ENCODE measurements around the gene GATAD2A. TPM values are rescaled to one million over a fixed set of nuclear protein-coding genes. Genes with fewer than 3 reads are reported as not detected.

GATAD2A gene
- total and polyA plus RNA-seq, 4 donors, result 14.2 to 44.1 (median 35.0) TPM

GRCh38 chr19:19505669-19506326, 100.3 kb downstream of the GATAD2A start:
- H3K4me1 ChIP-seq (ENCODE audit: control insufficient read depth, insufficient read depth, low read length), result no peaks in the 10 kb centered on the region
- H3K27me3 ChIP-seq (ENCODE audit: control insufficient read depth, insufficient read depth, low read length), result no peaks in the 10 kb centered on the region
- peaks cover 68% of the 10 kb centered on the region for H3K36me3 ChIP-seq (ENCODE audit: control insufficient read depth, insufficient read depth, low read length)
- H3K9me3 ChIP-seq (ENCODE audit: control insufficient read depth, insufficient read depth, low read length), result no peaks in the 10 kb centered on the region
- no peak overlapping the region for H3K27ac ChIP-seq (ENCODE audit: low read depth, low read length)
- WGBS (ENCODE audit: insufficient coverage), result 90% methylated on average over 20 of the region's 27 CpGs
- DNase-seq (ENCODE audit: low read depth in 4 of 6, low spot score in 6 of 6), result no peak
- no peak overlapping the region for H3K4me3 ChIP-seq (ENCODE audit: low read depth, low read length)

- Histone ChIP-seq H3K4me1 (ENCODE audit: control insufficient read depth, insufficient read depth, low read length) (no peaks in the 10 kb centered on the region), H3K36me3 (ENCODE audit: control insufficient read depth, insufficient read depth, low read length) (peaks cover 60% of the 10 kb centered on the region), H3K27ac (ENCODE audit: low read depth, low read length) (no peak overlapping the region), H3K9me3 (ENCODE audit: control insufficient read depth, insufficient read depth, low read length) (no peaks in the 10 kb centered on the region), H3K4me3 (ENCODE audit: low read depth, low read length) (no peak overlapping the region), H3K27me3 (ENCODE audit: control insufficient read depth, insufficient read depth, low read length) (no peaks in the 10 kb centered on the region)
- no peak for DNase-seq (ENCODE audit: low read depth in 4 of 6, low spot score in 6 of 6)
- WGBS (ENCODE audit: insufficient coverage), result 89% methylated on average over 9 of the region's 12 CpGs
Observed at GRCh38 chr19:19506592-19506991, 101.1 kb downstream of the GATAD2A start.

GRCh38 chr19:19507354-19507753, 101.9 kb downstream of the GATAD2A start:
- WGBS (ENCODE audit: insufficient coverage), result 93% methylated on average over 8 of the region's 8 CpGs

GRCh38 chr19:19508217-19508616, 102.7 kb downstream of the GATAD2A start:
- Histone ChIP-seq H3K9me3 (ENCODE audit: control insufficient read depth, insufficient read depth, low read length) (no peaks in the 10 kb centered on the region), H3K4me1 (ENCODE audit: control insufficient read depth, insufficient read depth, low read length) (peaks cover 3% of the 10 kb centered on the region), H3K27me3 (ENCODE audit: control insufficient read depth, insufficient read depth, low read length) (no peaks in the 10 kb centered on the region), H3K27ac (ENCODE audit: low read depth, low read length) (no peak overlapping the region), H3K4me3 (ENCODE audit: low read depth, low read length) (no peak overlapping the region), H3K36me3 (ENCODE audit: control insufficient read depth, insufficient read depth, low read length) (peaks cover 44% of the 10 kb centered on the region)
- no peak for DNase-seq (ENCODE audit: low read depth in 4 of 6, low spot score in 6 of 6)
- 78% methylated on average over 7 of the region's 11 CpGs for WGBS (ENCODE audit: insufficient coverage)

More at GRCh38 chr19:19507354-19507753, 101.9 kb downstream of the GATAD2A start:
- Histone ChIP-seq H3K9me3 (ENCODE audit: control insufficient read depth, insufficient read depth, low read length) (no peaks in the 10 kb centered on the region), H3K36me3 (ENCODE audit: control insufficient read depth, insufficient read depth, low read length) (peaks cover 52% of the 10 kb centered on the region), H3K4me1 (ENCODE audit: control insufficient read depth, insufficient read depth, low read length) (no peaks in the 10 kb centered on the region), H3K27me3 (ENCODE audit: control insufficient read depth, insufficient read depth, low read length) (no peaks in the 10 kb centered on the region), H3K4me3 (ENCODE audit: low read depth, low read length) (no peak overlapping the region), H3K27ac (ENCODE audit: low read depth, low read length) (no peak overlapping the region)
- DNase-seq (ENCODE audit: low read depth in 4 of 6, low spot score in 6 of 6), result no peak

GRCh38 chr19:19510432-19510831, 105.0 kb downstream of the GATAD2A start:
- peaks cover 22% of the 10 kb centered on the region for H3K4me1 ChIP-seq (ENCODE audit: control insufficient read depth, insufficient read depth, low read length)

GRCh38 chr19:19513682-19514081, 108.2 kb downstream of the GATAD2A start:
- H3K4me1 ChIP-seq (ENCODE audit: control insufficient read depth, insufficient read depth, low read length), result peaks cover 42% of the 10 kb centered on the region
- DNase-seq (ENCODE audit: low read depth in 4 of 6, low spot score in 6 of 6), result no peak
- no peak overlapping the region for H3K27ac ChIP-seq (ENCODE audit: low read depth, low read length)
- peaks cover 13% of the 10 kb centered on the region for H3K36me3 ChIP-seq (ENCODE audit: control insufficient read depth, insufficient read depth, low read length)
- no peaks in the 10 kb centered on the region for H3K9me3 ChIP-seq (ENCODE audit: control insufficient read depth, insufficient read depth, low read length)
- no peaks in the 10 kb centered on the region for H3K27me3 ChIP-seq (ENCODE audit: control insufficient read depth, insufficient read depth, low read length)
- H3K4me3 ChIP-seq (ENCODE audit: low read depth, low read length), result peak overlapping the region; percentile 35
- WGBS (ENCODE audit: insufficient coverage), result 84% methylated on average over 17 of the region's 17 CpGs

More at GRCh38 chr19:19510432-19510831, 105.0 kb downstream of the GATAD2A start:
- Histone ChIP-seq H3K27ac (ENCODE audit: low read depth, low read length) (no peak overlapping the region), H3K4me3 (ENCODE audit: low read depth, low read length) (no peak overlapping the region), H3K36me3 (ENCODE audit: control insufficient read depth, insufficient read depth, low read length) (peaks cover 32% of the 10 kb centered on the region), H3K27me3 (ENCODE audit: control insufficient read depth, insufficient read depth, low read length) (no peaks in the 10 kb centered on the region), H3K9me3 (ENCODE audit: control insufficient read depth, insufficient read depth, low read length) (no peaks in the 10 kb centered on the region)
- 29% methylated on average over 6 of the region's 6 CpGs for WGBS (ENCODE audit: insufficient coverage)
- no peak for DNase-seq (ENCODE audit: low read depth in 4 of 6, low spot score in 6 of 6)

- H3K27ac ChIP-seq (ENCODE audit: low read depth, low read length), result peak overlapping the region; percentile 36
Observed at GRCh38 chr19:19514215-19514657, 108.8 kb downstream of the GATAD2A start.

GRCh38 chr19:19514881-19515641, 109.6 kb downstream of the GATAD2A start, which contains the start of gene TSSK6:
Gene TSSK6 (minus strand): TSS chr19:19515548. CDS start chr19:19515427, 121 bp downstream.
- DNase-seq (ENCODE audit: low read depth in 4 of 6, low spot score in 6 of 6), result no peak
- WGBS (ENCODE audit: insufficient coverage), result 76% methylated on average over 74 of the region's 74 CpGs
- H3K4me3 ChIP-seq (ENCODE audit: low read depth, low read length), result peak within 1 kb of the TSS; percentile 91
- H3K27ac ChIP-seq (ENCODE audit: low read depth, low read length), result peak within 1 kb of the TSS; percentile 83
- no peaks in the 10 kb centered on the region for H3K27me3 ChIP-seq (ENCODE audit: control insufficient read depth, insufficient read depth, low read length)
- no peaks in the 10 kb centered on the region for H3K9me3 ChIP-seq (ENCODE audit: control insufficient read depth, insufficient read depth, low read length)
- H3K4me1 ChIP-seq (ENCODE audit: control insufficient read depth, insufficient read depth, low read length), result peaks cover 51% of the 10 kb centered on the region
- H3K36me3 ChIP-seq (ENCODE audit: control insufficient read depth, insufficient read depth, low read length), result peaks cover 25% of the 10 kb centered on the region

More at GRCh38 chr19:19514215-19514657, 108.8 kb downstream of the GATAD2A start:
- Histone ChIP-seq H3K4me1 (ENCODE audit: control insufficient read depth, insufficient read depth, low read length) (peaks cover 45% of the 10 kb centered on the region), H3K9me3 (ENCODE audit: control insufficient read depth, insufficient read depth, low read length) (no peaks in the 10 kb centered on the region), H3K36me3 (ENCODE audit: control insufficient read depth, insufficient read depth, low read length) (peaks cover 17% of the 10 kb centered on the region), H3K4me3 (ENCODE audit: low read depth, low read length) (peak overlapping the region; percentile 35), H3K27me3 (ENCODE audit: control insufficient read depth, insufficient read depth, low read length) (no peaks in the 10 kb centered on the region)
- peak in 5 of 6 donors; percentile 51 to 97 (median 69) for DNase-seq (ENCODE audit: low read depth in 4 of 6, low spot score in 6 of 6)
- WGBS (ENCODE audit: insufficient coverage), result 7% methylated on average over 46 of the region's 46 CpGs

GRCh38 chr19:19515642-19516519, 110.4 kb downstream of the GATAD2A start, which contains the start of gene NDUFA13:
Gene NDUFA13 (plus strand): TSS chr19:19516225. CDS start chr19:19516239, 14 bp downstream.
- WGBS (ENCODE audit: insufficient coverage), result 7% methylated on average over 61 of the region's 61 CpGs
- H3K4me1 ChIP-seq (ENCODE audit: control insufficient read depth, insufficient read depth, low read length), result peaks cover 51% of the 10 kb centered on the region
- peak within 1 kb of the TSS; percentile 83 for H3K27ac ChIP-seq (ENCODE audit: low read depth, low read length)
- peak within 1 kb of the TSS; percentile 91 for H3K4me3 ChIP-seq (ENCODE audit: low read depth, low read length)
- H3K27me3 ChIP-seq (ENCODE audit: control insufficient read depth, insufficient read depth, low read length), result no peaks in the 10 kb centered on the region
- H3K36me3 ChIP-seq (ENCODE audit: control insufficient read depth, insufficient read depth, low read length), result peaks cover 28% of the 10 kb centered on the region
- peak; percentile 88 to 98 (median 92) for DNase-seq (ENCODE audit: low read depth in 4 of 6, low spot score in 6 of 6)
- no peaks in the 10 kb centered on the region for H3K9me3 ChIP-seq (ENCODE audit: control insufficient read depth, insufficient read depth, low read length)

Measured in spinal cord (tissue), 10 donors.